WTC11 (cell line): ENCODE results near the gene QRFP.

ENCODE experiments used
- CTCF ChIP-seq: fragments of 200-600 bp; IDR thresholded peaks from 2 replicates; pipeline ENCODE4 v1.8.0; 2022; ENCODE audit warnings: antibody characterized with exemption
- E2F1 ChIP-seq: sonication (generic); formaldehyde crosslinking; IDR thresholded peaks from 2 replicates; pipeline ENCODE4 v1.8.0; 2022; ENCODE audit warnings: mild to moderate bottlenecking, missing genetic modification reagents
- ELF4 ChIP-seq: sonication (generic); formaldehyde crosslinking; IDR thresholded peaks from 2 replicates; pipeline ENCODE4 v1.8.1; 2022; ENCODE audit warnings: low read depth, mild to moderate bottlenecking, moderate library complexity, missing genetic modification reagents
- FOXP4 ChIP-seq: sonication (generic); formaldehyde crosslinking; IDR thresholded peaks from 2 replicates; pipeline ENCODE4 v1.8.0; 2022; ENCODE audit warnings: mild to moderate bottlenecking, missing genetic modification reagents
- NR2C2 ChIP-seq: sonication (generic); formaldehyde crosslinking; IDR thresholded peaks from 2 replicates; pipeline ENCODE4 v1.8.0; 2022; ENCODE audit warnings: mild to moderate bottlenecking, missing genetic modification reagents
- TEAD1 ChIP-seq: sonication (generic); formaldehyde crosslinking; IDR thresholded peaks from 2 replicates; pipeline ENCODE4 v1.8.0; 2022; ENCODE audit warnings: mild to moderate bottlenecking, missing genetic modification reagents
- USF2 ChIP-seq: sonication (generic); formaldehyde crosslinking; IDR thresholded peaks from 2 replicates; pipeline ENCODE4 v1.8.1; 2023; ENCODE audit warnings: mild to moderate bottlenecking, missing genetic modification reagents, moderate library complexity
- ZNF138 ChIP-seq: sonication (generic); formaldehyde crosslinking; conservative IDR thresholded peaks from 2 replicates; pipeline ENCODE4 v1.8.1; 2022; ENCODE audit warnings: mild to moderate bottlenecking, moderate library complexity, missing genetic modification reagents
- ZNF416 ChIP-seq: fragments of 250-450 bp; sonication (Bioruptor Pico); IDR thresholded peaks from 2 replicates; pipeline ENCODE4 v1.9.0; 2021; ENCODE audit warnings: mild to moderate bottlenecking, inconsistent platforms

- TF ChIP-seq E2F1 (CRISPR knock-in tag) (no peak), ELF4 (CRISPR knock-in tag) (no peak), CTCF (no peak), TEAD1 (no peak), ZNF138 (no peak), USF2 (CRISPR knock-in tag) (no peak), ZNF416 (CRISPR knock-in tag) (no peak), FOXP4 (CRISPR knock-in tag) (no peak), NR2C2 (CRISPR knock-in tag) (no peak)
These were observed 38.4 kb upstream of the QRFP start for GRCh38 chr9:130934702-130935647.
